GM21737 (cell line): Measurements from ENCODE around the gene APMAP.
"Not testable (repeated sequence)": the region's sequence is repeated elsewhere in the genome, so short reads cannot be mapped to it uniquely, and the experiment has no call there.

ENCODE experiments used
- ATAC-seq: cut with Tn5 transposase; IDR thresholded peaks from one replicate; pipeline ENCODE4 v1.9.1; 2021; ENCODE audit warnings: mild to moderate bottlenecking, moderate library complexity; ENCODE audit not compliant: unreplicated experiment

Gene APMAP

DNA sequence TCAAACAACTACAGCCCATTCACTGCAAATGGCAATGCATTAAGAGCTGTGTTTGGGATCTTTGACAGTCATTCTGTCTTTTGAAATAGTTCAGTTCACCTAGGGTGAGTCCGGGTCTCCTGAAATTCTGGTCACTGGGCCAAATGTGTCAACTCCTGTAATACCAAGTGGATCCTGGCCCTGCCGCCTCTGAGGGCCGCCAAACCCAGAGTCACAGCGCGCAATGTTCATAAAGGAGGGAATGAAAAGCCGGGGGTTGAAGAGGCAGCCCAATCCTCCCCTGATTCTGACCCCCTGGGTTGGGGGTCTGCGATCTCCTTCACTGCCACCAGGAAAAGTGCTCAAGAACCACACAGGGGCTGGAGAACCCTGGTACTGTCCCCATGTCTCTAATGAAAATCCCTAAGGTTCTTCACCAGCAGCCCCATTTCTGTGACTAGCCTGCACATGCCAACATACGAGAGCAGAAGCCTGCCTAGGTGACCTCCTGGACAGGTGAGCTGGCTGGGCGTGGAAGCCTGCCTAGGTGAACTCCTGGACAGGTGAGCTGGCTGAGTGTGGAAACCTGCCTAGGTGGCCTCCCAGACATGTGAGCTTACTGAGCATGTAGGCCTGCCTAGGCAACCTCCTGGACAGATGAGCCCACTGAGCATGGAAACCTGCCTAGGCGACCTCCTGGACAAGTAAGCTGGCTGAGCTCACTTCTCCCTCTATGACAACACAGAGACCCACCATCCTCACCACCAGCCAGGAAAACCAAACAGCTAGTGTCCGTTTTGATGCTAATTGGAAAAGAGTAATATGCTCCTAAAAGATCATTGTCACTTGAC lies 16.1 kb upstream of the APMAP start:
- no peak for ATAC-seq

DNA sequence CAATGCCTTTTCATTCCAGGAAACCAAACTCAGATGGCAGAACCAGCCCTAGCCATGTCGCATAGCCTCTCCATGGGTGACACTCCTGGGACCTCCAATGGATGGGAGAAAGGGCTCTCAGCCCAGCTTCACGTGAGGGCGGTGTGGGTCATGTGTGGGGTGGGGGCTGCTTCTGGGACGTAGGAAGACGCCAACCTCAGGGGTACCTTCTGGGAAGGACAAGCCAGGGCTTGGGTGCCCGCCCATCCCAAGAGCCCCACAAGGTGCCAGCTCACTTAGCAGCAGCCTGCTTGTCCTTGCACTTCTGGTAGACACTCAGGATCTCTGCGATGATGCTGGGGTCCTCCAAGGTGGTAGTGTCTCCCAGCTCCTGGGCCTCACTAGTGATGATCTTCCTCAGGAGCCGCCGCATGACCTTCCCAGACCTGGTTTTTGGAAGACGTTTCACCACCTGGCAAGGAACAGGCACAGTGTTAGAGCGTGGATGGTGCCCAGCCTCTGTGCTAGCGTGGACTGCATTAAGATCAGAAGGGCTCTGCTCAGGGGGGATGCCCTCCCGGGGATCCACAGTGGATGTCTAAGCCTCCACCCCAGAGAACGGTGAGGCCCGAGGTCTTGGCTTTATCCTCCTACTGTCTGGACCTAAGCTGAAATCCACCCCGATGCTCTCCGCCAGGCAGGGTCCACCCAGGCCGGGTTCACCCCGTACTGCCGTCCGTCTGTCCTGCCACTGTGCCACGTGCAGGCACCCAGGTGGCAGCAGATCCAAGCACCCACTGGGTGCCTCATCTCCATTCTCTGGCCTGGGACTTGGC lies 15.1 kb upstream of the APMAP start:
- no peak for ATAC-seq

DNA sequence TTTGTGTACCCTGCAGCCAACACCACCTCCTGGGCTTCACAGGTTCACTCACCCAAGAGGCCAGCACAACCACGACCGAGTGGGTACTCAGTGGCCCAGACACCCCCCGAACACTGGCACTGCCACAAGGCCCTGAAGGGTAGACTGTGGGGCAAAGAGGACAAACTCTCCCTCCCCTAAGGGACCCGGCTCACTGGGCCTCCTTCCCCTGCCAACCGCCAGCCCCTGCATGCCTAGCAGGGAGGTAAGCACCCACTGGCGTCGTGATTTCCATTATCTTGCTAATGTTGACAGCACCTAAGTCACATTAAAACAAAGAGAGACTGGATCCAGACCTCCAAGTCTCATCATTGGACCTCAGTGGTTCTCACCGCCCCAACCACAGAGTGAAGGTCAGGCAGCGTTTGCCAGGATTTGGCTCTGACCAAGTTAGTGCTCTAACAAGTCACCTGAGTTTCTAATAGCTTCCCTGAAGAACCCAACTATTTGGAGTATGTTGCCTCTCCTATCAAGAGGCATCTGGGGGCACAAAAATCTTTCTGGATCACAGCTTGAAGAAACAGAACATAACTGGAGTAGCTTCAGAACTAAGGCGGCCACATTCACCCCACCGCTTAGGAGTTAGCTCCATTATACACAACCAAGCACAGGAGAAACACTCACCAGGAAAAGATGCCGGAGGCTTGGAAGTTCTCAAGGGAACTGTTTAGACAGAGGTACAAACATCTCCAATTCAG lies 14.0 kb upstream of the APMAP start:
- no peak for ATAC-seq

DNA sequence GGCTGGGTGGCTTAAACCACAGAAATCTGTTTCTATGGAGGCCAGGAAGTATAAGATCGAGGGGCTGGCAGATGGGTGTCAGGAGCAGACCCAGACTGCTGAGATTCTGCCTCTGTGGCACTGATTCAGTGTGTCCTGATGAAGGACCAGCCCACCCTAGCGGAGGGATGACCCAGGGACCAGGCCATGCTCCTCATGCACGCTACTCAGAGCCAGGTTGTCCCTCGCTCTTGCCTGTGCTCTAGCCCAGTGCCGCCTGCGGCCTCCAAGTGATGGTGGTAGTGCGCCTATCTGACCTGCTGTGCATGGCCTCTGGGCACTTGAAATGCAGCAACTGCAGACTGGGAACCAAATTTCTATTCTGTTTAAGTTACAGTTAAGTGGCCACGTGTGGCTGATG lies 13.1 kb upstream of the APMAP start:
- no peak for ATAC-seq

DNA sequence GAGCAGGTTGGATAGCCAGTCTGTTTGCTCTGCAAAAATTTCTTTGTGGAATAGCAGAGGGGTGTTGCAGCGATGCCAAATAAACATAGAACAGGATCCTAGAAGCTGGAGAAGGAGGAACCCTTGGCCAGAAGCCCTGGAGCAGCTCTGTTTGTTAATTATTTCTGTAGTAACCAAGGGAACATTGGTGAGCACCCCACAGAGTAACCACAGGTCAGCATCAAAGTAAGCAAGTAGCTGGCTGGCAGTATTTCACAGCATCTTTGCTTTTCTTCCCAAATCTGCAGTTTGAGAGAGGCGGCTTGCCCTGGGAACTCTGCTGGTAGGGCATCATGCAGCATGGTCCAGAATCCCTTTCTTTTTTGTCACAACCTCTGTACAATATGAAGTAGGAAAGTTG lies 12.7 kb upstream of the APMAP start:
- ATAC-seq, result no peak

DNA sequence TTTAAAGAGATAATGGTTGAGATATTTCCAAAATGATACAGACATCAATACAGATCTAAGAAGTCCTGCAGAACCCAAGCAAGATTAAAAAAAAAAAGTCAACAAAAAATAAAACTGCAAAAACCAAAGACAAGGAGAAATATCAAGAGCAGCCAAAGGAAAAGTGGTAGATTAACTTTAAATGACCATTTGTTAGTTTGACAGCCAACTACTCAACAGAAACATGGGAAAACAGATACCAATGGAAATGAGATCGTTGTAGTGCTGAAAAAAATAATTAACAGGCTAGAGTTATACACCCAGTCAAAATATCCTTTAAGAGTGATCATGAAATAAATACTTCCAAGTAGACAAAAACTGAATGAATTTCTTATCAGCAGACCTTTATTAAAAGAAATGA lies 10.5 kb upstream of the APMAP start:
- no peak for ATAC-seq

DNA sequence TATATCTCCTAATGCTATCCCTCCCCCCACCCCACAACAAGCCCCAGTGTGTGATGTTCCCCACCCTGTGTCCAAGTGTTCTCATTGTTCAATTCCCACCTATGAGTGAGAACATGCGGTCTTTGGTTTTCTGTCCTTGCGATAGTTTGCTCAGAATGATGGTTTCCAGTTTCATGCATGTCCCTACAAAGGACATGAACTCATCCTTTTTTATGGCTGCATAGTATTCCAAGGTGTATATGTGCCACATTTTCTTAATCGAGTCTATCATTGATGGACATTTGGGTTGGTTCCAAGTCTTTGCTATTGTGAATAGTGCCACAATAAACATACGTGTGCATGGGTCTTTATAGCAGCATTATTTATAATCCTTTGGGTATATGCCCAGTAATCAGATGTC lies 8.8 kb upstream of the APMAP start:
- ATAC-seq, result not testable (repeated sequence)

DNA sequence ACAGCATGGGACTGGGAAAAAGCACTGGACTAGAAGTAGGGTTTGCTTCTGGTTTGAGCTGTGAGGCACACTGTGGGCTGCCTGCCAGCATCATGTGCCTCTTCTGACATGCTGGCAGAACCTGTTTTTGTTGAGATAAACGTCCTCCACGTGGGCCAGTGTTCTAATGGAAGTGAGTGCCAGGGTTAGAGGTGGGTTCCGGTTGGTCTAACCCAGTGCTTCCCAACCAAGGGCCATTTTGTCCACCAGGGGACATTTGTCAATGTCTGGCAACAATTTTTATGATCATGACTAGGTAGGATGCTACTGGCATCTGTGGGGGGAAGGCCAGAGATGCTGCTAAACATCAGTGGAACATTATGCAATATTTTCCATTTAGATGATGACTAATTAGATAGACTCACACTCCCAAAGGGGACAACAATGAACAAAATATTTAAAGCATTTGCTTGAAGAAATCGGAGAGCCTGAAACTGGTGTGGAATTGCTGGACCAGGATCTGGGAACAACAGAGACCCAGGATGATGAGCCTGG lies 7.8 kb upstream of the APMAP start:
- ATAC-seq, result no peak

DNA sequence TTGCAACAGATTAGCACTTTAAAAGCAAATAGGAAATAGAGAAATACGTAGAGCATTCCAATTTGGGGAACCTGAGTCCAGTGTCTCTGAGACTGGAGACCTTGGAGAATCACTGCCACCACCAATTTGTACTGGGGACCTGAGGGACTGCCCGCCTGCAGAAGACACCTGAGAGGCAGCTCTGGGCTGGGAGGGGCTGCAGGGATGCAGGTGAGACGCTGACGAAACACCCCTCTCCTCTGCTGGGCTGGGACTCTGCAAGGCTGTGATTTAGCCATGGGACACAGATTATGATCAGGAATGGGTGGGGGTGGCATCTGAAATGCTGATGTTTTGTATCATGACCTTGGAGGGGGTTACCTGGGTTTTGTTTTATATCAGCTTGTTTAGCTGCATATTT lies 7.0 kb upstream of the APMAP start:
- ATAC-seq, result no peak

DNA sequence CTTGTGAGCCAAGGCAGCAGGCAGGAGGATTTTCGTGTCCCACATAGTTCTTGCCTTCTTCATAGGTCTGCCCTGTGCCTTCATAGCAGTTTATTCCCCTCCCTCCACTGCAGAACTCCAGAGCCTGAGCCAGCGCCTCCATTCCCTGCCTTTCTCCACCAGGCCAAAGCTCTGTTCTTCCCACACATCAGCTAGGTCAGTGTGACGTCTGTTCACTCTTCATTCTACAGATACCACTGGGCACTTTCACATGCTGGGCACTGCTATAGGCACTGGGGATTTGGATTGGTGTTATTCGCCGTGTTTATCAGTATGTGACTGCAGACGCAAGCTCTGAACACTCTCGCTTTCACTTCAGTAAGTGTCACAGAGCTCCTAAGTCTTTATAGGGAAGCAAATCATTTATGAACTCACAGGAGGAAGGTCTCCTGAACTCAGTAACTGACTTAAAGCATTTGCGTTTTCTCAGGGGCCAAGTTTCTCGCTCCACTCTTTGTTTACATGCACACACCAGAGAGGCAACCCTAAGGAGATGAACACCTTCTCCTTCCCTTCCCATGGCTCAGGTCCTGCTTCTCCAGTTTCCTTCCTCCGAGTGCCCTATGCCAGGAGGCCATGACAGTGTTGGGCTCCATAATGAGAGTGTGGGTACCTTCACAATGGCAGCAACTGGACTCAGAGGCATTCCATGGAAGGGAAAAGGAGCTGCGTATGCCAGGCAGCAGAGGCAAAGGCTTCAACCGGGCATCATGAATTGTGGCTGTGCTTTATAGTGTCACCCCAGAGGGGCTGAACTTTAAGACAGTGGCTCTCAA lies 6.3 kb upstream of the APMAP start:
- no peak for ATAC-seq

DNA sequence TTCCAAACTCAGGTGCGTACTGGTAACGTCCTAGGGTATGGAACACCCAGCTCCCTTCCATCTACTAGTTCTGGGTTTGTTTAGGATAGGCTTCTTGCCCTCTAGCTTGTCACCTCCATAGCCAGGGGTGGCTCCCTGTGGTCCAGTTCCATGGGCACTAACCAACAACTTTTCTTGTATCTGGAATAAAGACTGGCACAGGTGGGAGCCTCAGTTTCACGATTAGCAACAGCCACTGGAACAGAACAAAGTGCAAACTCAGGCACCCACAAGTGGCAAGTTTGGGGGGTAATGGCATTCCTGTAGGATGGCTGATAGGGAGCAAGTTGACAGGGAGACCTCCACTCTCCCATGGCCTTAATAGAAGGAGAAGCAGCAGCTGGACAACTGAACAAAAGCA lies 5.6 kb upstream of the APMAP start:
- ATAC-seq, result no peak

DNA sequence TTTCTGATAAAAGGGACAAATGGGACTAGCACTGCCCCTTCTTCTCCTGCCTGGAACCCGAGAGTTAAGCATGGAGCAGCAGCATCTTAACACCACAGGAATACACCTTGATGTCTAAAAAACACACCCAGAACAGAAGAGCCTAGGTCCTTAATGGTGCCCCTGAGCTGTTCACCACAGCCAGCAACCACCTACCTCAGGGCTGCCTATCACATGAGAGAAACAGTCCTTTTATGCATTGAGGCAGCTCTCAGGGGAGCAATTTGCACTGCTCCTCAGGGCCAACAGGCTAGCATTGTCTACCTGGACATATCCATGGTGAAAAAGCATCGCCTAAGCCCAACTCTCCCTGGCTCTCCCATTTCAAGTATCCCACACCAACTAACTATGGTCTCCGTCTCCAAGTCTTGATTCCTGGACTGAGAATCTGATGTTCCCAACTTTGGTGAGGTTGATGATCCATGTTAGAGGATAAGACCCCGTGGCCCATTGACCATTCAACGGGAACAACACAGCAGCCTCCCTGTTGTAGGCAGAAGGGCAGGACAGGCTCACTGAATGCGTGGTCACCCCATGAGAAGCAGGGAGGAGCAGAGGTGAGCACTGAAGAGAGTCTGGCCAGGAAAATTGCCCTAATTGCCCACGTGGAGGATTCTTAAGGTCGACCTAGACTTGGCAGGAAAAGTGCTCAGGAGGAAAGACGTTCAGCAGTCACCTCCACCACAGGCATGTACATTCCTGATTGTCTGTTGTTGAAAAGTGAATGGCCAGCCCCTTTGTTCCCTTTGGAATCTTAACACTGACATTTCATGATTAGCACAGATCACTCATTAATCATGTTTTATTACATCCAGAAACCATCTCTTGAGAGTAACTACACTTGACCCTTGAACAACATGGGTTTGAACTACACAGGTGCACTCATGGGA lies 4.2 kb upstream of the APMAP start:
- ATAC-seq, result no peak

DNA sequence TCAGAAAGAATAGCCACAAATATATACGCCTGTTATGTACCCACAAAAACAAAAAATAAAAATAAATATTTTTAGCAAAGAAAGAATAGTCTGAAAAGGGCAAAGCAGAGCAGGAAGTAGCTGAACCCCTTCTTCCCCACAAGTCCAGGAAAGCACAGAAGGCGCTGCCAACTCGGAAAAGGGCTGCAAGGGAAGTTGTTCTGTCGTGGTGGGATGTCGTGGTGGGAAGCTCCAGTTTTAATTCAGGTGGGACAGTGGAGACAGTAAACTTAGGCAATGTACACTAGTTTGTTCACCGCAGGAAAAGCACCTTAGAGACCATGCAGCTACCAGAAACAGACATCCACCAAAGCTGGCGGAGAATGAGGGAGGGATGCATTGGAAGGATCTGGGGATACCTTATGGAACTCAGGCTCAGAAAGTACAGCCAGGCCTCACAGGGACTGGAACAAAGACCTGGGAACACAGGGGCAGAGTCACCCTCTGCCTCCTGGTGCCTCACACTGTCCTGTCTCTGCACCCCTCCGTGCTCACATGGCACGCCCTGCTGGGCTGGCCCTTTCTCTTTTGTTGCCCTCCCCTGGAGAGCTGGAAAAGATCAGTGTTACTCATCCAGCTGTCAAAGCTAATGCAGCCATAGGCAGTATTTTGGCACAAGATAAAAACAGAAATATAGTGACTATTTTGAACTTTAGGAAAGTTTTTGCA lies 3.3 kb upstream of the APMAP start:
- ATAC-seq, result no peak

DNA sequence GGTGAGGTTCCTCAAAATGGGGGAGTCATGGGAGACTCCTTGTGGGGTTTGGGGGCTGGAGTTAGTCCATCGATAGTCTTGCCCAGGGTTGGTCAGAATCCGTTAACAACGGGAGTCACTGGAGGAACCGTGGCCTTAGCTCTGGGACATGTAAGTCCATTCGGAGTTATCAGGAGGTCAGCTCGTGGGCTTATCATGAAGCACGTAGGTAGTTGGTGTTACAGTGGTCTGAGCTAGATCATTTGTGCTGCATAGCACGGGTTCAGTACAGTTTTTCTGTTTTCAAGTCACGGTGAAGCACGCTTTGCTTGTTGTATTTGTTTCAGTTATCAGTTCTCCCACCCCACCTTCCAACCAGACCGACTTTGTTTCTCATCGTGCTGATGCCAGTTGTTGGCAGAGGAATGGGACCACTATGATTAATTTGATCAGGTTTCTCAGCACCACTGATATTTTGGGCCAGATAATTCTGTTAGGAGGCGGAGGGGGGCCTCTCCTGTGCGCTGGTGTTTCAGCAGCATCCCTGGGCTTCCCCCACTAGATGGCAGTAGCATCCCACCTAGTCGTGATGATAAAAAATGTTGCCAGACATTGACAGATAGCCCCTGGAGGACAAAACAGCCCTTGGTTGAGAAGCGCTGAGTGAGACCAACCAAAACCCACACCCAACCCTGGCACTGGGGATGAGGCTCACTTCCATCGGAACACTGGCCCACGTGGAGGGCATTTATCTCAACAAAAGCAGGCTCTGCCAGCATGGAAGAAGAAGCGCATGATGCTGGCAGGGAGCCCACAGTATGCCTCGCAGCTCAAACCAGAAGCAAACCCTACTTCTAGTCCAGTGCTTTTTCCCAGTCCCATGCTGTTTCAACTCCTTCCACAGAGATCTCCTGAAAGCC lies 2.2 kb upstream of the APMAP start:
- ATAC-seq, result no peak

DNA sequence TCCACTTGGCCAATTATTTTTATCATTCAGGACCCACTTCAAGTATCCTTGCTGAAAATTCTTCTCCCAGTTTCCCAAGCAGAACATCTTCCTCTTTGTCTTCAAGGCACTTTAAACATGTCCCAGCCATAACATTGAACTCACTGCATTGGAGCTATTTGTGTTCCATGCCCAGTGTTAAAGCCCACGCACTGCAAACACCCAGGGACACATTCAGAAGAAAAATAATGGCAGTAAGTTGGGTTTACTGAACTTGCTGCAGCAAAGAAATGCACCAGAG lies 1.6 kb upstream of the APMAP start:
- ATAC-seq, result no peak

DNA sequence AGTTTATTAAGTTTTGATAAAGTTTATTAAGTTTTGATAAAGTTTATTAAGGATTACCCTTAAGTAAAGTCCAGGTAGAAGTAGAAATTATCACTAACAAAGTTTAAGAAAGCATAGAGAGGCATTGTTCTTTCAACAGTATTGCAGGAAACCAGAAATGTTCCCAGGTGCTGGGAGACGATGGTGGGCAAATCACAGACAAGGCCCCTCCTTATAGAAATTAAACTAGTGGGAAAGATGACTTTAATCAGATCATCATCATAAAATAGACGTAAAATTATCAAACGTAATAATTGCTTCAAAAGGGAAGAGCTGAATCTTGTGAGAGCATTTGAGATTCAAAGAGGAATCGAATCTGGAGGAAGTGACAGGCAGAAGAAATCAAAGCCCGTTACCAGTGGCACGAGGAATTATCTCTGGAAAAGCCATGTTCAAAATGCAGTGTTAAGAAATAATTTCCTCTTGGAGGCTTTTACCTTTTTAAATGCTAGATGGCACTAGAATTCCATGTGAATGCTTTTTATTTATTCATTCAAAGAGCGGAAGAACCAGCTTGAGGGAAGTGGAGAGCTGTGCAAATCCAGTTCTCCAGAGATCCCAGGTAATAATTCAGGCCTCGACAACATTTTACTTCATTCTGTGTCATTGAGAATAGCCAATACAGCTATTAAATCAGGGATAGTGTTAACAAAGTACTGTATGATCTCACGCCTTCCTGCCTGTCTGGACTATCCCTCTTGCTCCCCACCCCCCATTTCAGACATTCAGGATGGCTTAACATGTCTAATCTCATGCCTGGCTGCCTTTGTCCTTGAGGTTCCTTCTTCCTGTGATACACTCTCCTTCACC lies 1.0 kb upstream of the APMAP start:
- no peak for ATAC-seq

DNA sequence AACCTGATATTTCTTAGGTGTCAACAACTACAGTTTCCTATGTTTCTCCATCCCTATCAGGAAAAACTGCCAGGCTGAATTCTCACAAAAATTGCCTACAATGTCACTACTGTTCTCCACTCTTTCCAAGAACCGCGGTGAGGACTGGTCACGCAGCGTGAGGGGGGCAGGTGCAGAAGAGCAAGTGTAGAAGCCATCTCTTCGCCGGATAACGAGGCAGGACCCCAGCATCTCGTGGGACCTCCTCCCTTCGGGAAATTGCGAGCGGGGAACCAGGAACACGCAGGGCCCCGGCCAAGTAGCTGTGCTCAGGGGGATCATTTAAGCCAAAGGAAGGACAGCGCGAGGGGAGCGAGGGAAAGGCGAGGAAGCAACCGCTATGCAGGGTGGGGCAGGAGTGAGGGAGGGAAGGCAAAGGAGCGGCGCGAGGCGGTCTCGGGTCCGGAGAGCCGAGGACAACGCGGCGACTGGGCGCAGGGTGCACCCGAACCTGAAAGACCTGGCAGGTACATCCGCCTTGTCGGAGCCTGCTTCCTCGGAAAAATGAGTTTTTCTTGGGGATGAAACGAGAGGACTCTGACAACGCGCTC lies 559 bp downstream of the APMAP start:
- peak; percentile 7 for ATAC-seq
